Measurements from ENCODE around the gene FRRS1. TPM values are rescaled to one million over a fixed set of nuclear protein-coding genes. Genes with fewer than 3 reads are reported as not detected.
A peak's percentile ranks its signal among the peaks of the same experiment; 100 is the strongest.
"Not testable (repeated sequence)": the region's sequence is repeated elsewhere in the genome, so short reads cannot be mapped to it uniquely, and the experiment has no call there.

FRRS1 gene
- total RNA-seq: 2.7 TPM
- long read RNA-seq: 0 reads

- intact Hi-C loops (cut with DNase I): no loop called here
- DNase-seq (peak; percentile 70), ATAC-seq (ENCODE audit: poor library complexity) (peak; percentile 89)
Observed at GRCh38 chr1:99766378-99766800, at the start of gene FRRS1. FRRS1 (minus strand) TSS chr1:99766635; CDS start chr1:99748768, 17,867 bp downstream.

- DNase-seq (no peak), ATAC-seq (ENCODE audit: poor library complexity) (no peak)
- intact Hi-C loops (cut with DNase I): no loop called here
Observed at GRCh38 chr1:99814373-99814900, 48.0 kb upstream of the FRRS1 start.

GRCh38 chr1:99811747-99812146, 45.3 kb upstream of the FRRS1 start:
- DNase-seq (no peak), ATAC-seq (ENCODE audit: poor library complexity) (no peak)
- intact Hi-C loops (cut with DNase I): no loop called here

- intact Hi-C loops (cut with DNase I): no loop called here
- ATAC-seq (ENCODE audit: poor library complexity) (no peak), DNase-seq (no peak)
Observed at GRCh38 chr1:99811075-99811474, 44.6 kb upstream of the FRRS1 start.

- no peak for DNase-seq
- intact Hi-C loops (cut with DNase I): loop anchor here (5.0 to 10.0 kb wide), 2 partner anchors 656 to 1059 kb away; no protein-coding TSS in a partner anchor
- peak; percentile 94 for ATAC-seq (ENCODE audit: poor library complexity)
Observed at GRCh38 chr1:99808391-99809115, 42.1 kb upstream of the FRRS1 start.

- intact Hi-C loops (cut with DNase I): loop anchor here (5.0 to 10.0 kb wide), 2 partner anchors 658 to 1060 kb away; no protein-coding TSS in a partner anchor
- DNase-seq: no peak
- no peak for ATAC-seq (ENCODE audit: poor library complexity)
Observed at GRCh38 chr1:99806882-99807281, 40.4 kb upstream of the FRRS1 start.

- no peak for DNase-seq
- intact Hi-C loops (cut with DNase I): loop anchor here (10.0 kb wide), 1 partner anchor 663 kb away; no protein-coding TSS in a partner anchor
- ATAC-seq (ENCODE audit: poor library complexity): no peak
Observed at GRCh38 chr1:99801584-99801983, 35.1 kb upstream of the FRRS1 start.

- ATAC-seq (ENCODE audit: poor library complexity); intact Hi-C loops (cut with DNase I); DNase-seq: not testable (repeated sequence)
Observed at GRCh38 chr1:99793861-99794260, 27.4 kb upstream of the FRRS1 start.

- intact Hi-C loops (cut with DNase I): no loop called here
- DNase-seq (no peak), ATAC-seq (ENCODE audit: poor library complexity) (no peak)
Observed at GRCh38 chr1:99789715-99790114, 23.3 kb upstream of the FRRS1 start.

- ATAC-seq (ENCODE audit: poor library complexity) (no peak), DNase-seq (no peak)
- intact Hi-C loops (cut with DNase I): no loop called here
Observed at GRCh38 chr1:99788896-99789295, 22.5 kb upstream of the FRRS1 start.

- ATAC-seq (ENCODE audit: poor library complexity) (no peak), DNase-seq (no peak)
- intact Hi-C loops (cut with DNase I): no loop called here
Observed at GRCh38 chr1:99786751-99787501, 20.5 kb upstream of the FRRS1 start.

- intact Hi-C loops (cut with DNase I): no loop called here
- no peak for ATAC-seq (ENCODE audit: poor library complexity)
Observed at GRCh38 chr1:99784809-99785255, 18.4 kb upstream of the FRRS1 start.

GRCh38 chr1:99784143-99784542, 17.7 kb upstream of the FRRS1 start:
- DNase-seq (no peak), ATAC-seq (ENCODE audit: poor library complexity) (peak; percentile 80)
- intact Hi-C loops (cut with DNase I): no loop called here

More at GRCh38 chr1:99784809-99785255, 18.4 kb upstream of the FRRS1 start:
- DNase-seq: no peak

GRCh38 chr1:99782920-99783319, 16.5 kb upstream of the FRRS1 start:
- DNase-seq: no peak
- ATAC-seq (ENCODE audit: poor library complexity): no peak
- intact Hi-C loops (cut with DNase I): no loop called here

- no peak for DNase-seq
- intact Hi-C loops (cut with DNase I): no loop called here
- no peak for ATAC-seq (ENCODE audit: poor library complexity)
Observed at GRCh38 chr1:99782397-99782796, 16.0 kb upstream of the FRRS1 start.

GRCh38 chr1:99781798-99782197, 15.4 kb upstream of the FRRS1 start:
- peak; percentile 85 for ATAC-seq (ENCODE audit: poor library complexity)
- intact Hi-C loops (cut with DNase I): no loop called here
- DNase-seq: no peak

- intact Hi-C loops (cut with DNase I): no loop called here
- ATAC-seq (ENCODE audit: poor library complexity) (no peak), DNase-seq (no peak)
Observed at GRCh38 chr1:99777752-99778151, 11.3 kb upstream of the FRRS1 start.

GRCh38 chr1:99776120-99776519, 9.7 kb upstream of the FRRS1 start:
- intact Hi-C loops (cut with DNase I): no loop called here
- no peak for ATAC-seq (ENCODE audit: poor library complexity)
- DNase-seq: no peak

GRCh38 chr1:99772809-99773208, 6.4 kb upstream of the FRRS1 start:
- ATAC-seq (ENCODE audit: poor library complexity) (no peak), DNase-seq (no peak)
- intact Hi-C loops (cut with DNase I): no loop called here
